Adipocyte (in vitro differentiated cells): Measurements from ENCODE around the gene NDC80.

ENCODE experiments used
- DNase-seq: peaks from one replicate; pipeline ENCODE4 v3.0.0-alpha.2; 2015; ENCODE audit warnings: low read depth
- H3K27me3 ChIP-seq: replicated peaks from 2 replicates; pipeline ENCODE4 v1.7.0; 2013; ENCODE audit warnings: mild to moderate bottlenecking, low read length, moderate library complexity; ENCODE audit not compliant: control insufficient read depth, insufficient read depth
- H3K36me3 ChIP-seq: 2 replicates; pipeline ENCODE4 v1.7.0; 2013; ENCODE audit warnings: low read length, mild to moderate bottlenecking, moderate library complexity; ENCODE audit not compliant: control insufficient read depth, insufficient read depth, severe bottlenecking
- H3K4me1 ChIP-seq: 2 replicates; pipeline ENCODE4 v1.7.0; 2013; ENCODE audit warnings: mild to moderate bottlenecking, low read length, moderate library complexity; ENCODE audit not compliant: control insufficient read depth, insufficient read depth
- H3K4me3 ChIP-seq: 2 replicates; pipeline ENCODE4 v1.7.0; 2013; ENCODE audit warnings: mild to moderate bottlenecking, low read length, moderate library complexity
- H3K9ac ChIP-seq: 2 replicates; pipeline ENCODE4 v1.7.0; 2013; ENCODE audit warnings: mild to moderate bottlenecking, low read length, moderate library complexity
- H3K9me3 ChIP-seq: 2 replicates; pipeline ENCODE4 v1.7.0; 2013; ENCODE audit warnings: mild to moderate bottlenecking, low read length, moderate library complexity; ENCODE audit not compliant: control insufficient read depth

NDC80 gene

GRCh38 chr18:2589345-2590068, 18.1 kb downstream of the NDC80 start:
- no peaks in the 10 kb centered on the region for H3K9me3 ChIP-seq
- H3K9ac ChIP-seq: peak overlapping the region; percentile 59
- H3K4me3 ChIP-seq: peak overlapping the region; percentile 66
- peaks cover 24% of the 10 kb centered on the region for H3K4me1 ChIP-seq
- no peaks in the 10 kb centered on the region for H3K27me3 ChIP-seq
- peak; percentile 6 for DNase-seq
- no peaks in the 10 kb centered on the region for H3K36me3 ChIP-seq

- Histone ChIP-seq H3K27me3 (no peaks in the 10 kb centered on the region), H3K4me3 (peak overlapping the region; percentile 66), H3K36me3 (no peaks in the 10 kb centered on the region), H3K4me1 (peaks cover 24% of the 10 kb centered on the region), H3K9me3 (no peaks in the 10 kb centered on the region), H3K9ac (no peak overlapping the region)
- DNase-seq: no peak
These were observed 18.9 kb downstream of the NDC80 start for GRCh38 chr18:2590303-2590702.

- Histone ChIP-seq H3K4me1 (peaks cover 9% of the 10 kb centered on the region), H3K9me3 (no peaks in the 10 kb centered on the region), H3K36me3 (no peaks in the 10 kb centered on the region), H3K4me3 (no peak overlapping the region), H3K27me3 (no peaks in the 10 kb centered on the region), H3K9ac (no peak overlapping the region)
- DNase-seq: no peak
These were observed 26.3 kb downstream of the NDC80 start for GRCh38 chr18:2597639-2598038.

- Histone ChIP-seq H3K9me3 (no peaks in the 10 kb centered on the region), H3K4me1 (peaks cover 20% of the 10 kb centered on the region), H3K9ac (no peak overlapping the region), H3K4me3 (no peak overlapping the region), H3K36me3 (no peaks in the 10 kb centered on the region), H3K27me3 (no peaks in the 10 kb centered on the region)
- DNase-seq: no peak
These were observed 31.5 kb downstream of the NDC80 start for GRCh38 chr18:2602844-2603243.

- peak overlapping the region; percentile 74 for H3K4me3 ChIP-seq
- no peaks in the 10 kb centered on the region for H3K9me3 ChIP-seq
- H3K36me3 ChIP-seq: no peaks in the 10 kb centered on the region
- peak; percentile 3 for DNase-seq
- peaks cover 18% of the 10 kb centered on the region for H3K4me1 ChIP-seq
- no peaks in the 10 kb centered on the region for H3K27me3 ChIP-seq
- peak overlapping the region; percentile 54 for H3K9ac ChIP-seq
These were observed 35.0 kb downstream of the NDC80 start for GRCh38 chr18:2606335-2606734.

GRCh38 chr18:2609604-2610003, 38.2 kb downstream of the NDC80 start:
- Histone ChIP-seq H3K4me3 (no peak overlapping the region), H3K27me3 (no peaks in the 10 kb centered on the region), H3K9ac (no peak overlapping the region), H3K9me3 (no peaks in the 10 kb centered on the region), H3K4me1 (peaks cover 20% of the 10 kb centered on the region), H3K36me3 (no peaks in the 10 kb centered on the region)
- DNase-seq: no peak

GRCh38 chr18:2610549-2610948, 39.2 kb downstream of the NDC80 start:
- H3K4me1 ChIP-seq: peaks cover 16% of the 10 kb centered on the region
- DNase-seq: no peak
- H3K36me3 ChIP-seq: no peaks in the 10 kb centered on the region
- H3K27me3 ChIP-seq: no peaks in the 10 kb centered on the region
- no peaks in the 10 kb centered on the region for H3K9me3 ChIP-seq
- H3K9ac ChIP-seq: no peak overlapping the region
- H3K4me3 ChIP-seq: no peak overlapping the region

- DNase-seq: peak; percentile 4
- Histone ChIP-seq H3K9ac (no peak overlapping the region), H3K4me1 (peaks cover 2% of the 10 kb centered on the region), H3K27me3 (no peaks in the 10 kb centered on the region), H3K36me3 (no peaks in the 10 kb centered on the region), H3K9me3 (no peaks in the 10 kb centered on the region), H3K4me3 (no peak overlapping the region)
These were observed 41.6 kb downstream of the NDC80 start for GRCh38 chr18:2612996-2613395.

GRCh38 chr18:2617401-2617998, 46.1 kb downstream of the NDC80 start:
- peaks cover 2% of the 10 kb centered on the region for H3K4me1 ChIP-seq
- H3K36me3 ChIP-seq: no peaks in the 10 kb centered on the region
- H3K9me3 ChIP-seq: no peaks in the 10 kb centered on the region
- H3K9ac ChIP-seq: no peak overlapping the region
- H3K4me3 ChIP-seq: no peak overlapping the region
- no peaks in the 10 kb centered on the region for H3K27me3 ChIP-seq
- peak; percentile 2 for DNase-seq

GRCh38 chr18:2618009-2618408, 46.7 kb downstream of the NDC80 start:
- Histone ChIP-seq H3K9ac (no peak overlapping the region), H3K36me3 (no peaks in the 10 kb centered on the region), H3K4me1 (peaks cover 2% of the 10 kb centered on the region), H3K9me3 (no peaks in the 10 kb centered on the region), H3K4me3 (no peak overlapping the region), H3K27me3 (no peaks in the 10 kb centered on the region)
- peak; percentile 28 for DNase-seq

GRCh38 chr18:2625217-2625616, 53.9 kb downstream of the NDC80 start:
- DNase-seq: no peak
- Histone ChIP-seq H3K4me1 (peaks cover 3% of the 10 kb centered on the region), H3K9ac (no peak overlapping the region), H3K4me3 (no peak overlapping the region), H3K27me3 (no peaks in the 10 kb centered on the region), H3K36me3 (no peaks in the 10 kb centered on the region), H3K9me3 (no peaks in the 10 kb centered on the region)
